GM21423 (cell line): ENCODE results near the gene CEBPA.

Source experiments
- ATAC-seq: cut with Tn5 transposase; IDR thresholded peaks from one replicate; pipeline ENCODE4 v1.9.1; 2021; ENCODE audit warnings: mild to moderate bottlenecking, moderate library complexity; ENCODE audit not compliant: unreplicated experiment

The CEBPA gene

GRCh38 chr19:33252418-33252962 is 49.8 kb downstream of the CEBPA start:
- ATAC-seq: no peak

DNA sequence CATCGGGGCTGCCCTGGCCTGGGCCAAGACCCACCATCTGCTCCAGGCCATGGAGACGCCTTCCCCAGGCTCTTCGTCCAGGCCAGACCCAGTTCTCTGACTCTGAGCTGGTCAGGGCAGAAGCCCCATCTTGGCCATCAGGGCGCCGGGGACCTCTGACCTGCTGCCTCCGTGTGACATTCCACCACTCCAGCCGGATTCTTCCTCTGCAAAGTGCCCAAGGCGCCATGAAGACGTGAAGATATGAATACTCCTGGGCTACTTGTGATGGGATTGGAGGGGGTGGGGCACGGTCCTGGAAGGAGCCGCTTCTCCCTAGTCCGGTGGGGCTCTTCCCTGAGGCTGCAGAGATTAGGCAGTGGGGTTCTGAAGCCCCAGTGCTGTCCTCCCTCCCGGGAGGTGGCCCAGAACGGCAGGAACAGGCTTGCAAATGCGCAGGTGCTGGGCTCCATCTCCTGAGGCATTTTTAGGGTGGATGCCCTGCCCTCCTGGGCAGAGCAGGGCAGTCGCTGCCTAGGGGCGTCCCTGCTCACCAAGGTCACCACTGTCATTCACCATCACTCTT is 50.7 kb downstream of the CEBPA start:
- ATAC-seq: no peak

DNA sequence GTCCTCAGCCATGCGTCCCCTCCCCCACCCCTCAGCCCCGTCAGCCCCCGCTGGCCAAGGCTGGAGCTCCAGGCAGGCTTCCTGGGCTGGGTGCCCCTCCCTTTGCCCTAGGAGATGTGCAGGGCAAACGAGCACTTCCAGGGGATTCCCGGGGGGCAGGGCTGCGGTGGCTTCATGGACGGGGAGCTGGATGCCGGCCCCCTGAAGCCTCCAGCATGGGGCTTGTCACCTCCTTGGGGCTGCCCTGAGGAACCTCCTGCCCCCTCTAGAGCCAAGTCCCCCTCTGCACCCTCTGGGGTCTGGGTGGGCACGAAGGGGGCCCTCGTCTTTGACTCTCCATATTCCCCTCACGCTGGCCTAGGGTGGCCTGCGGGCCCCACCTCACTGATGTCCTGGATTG is 51.3 kb downstream of the CEBPA start:
- no peak for ATAC-seq

- no peak for ATAC-seq
Observed at GRCh38 chr19:33250500-33250899, 51.8 kb downstream of the CEBPA start.
